GM12878 (cell line): ENCODE data around the gene COL25A1. TPM values are rescaled to one million over a fixed set of nuclear protein-coding genes. Genes with fewer than 3 reads are reported as not detected.
"Not testable (repeated sequence)": the region's sequence is repeated elsewhere in the genome, so short reads cannot be mapped to it uniquely, and the experiment has no call there.

ENCODE experiments used
- ATAC-seq: fragments of 200-7000 bp; cut with Tn5 transposase; 3 replicates; pipeline ENCODE4 v1.9.1; 2020; ENCODE audit warnings: mild to moderate bottlenecking, moderate library complexity
- BruUV-seq: library from RNA; stranded (reverse); fragments of 400-500 nt; replicated peaks from 2 replicates; lab custom pipeline; 2021; lab: Mats Ljungman, UMichigan
- CTCF ChIA-PET: fragments of 300-600 bp; sonication (Branson Sonifier 250); formaldehyde crosslinking; extraction: SDS; loops from one replicate; lab custom pipeline; 2021; ENCODE audit warnings: inconsistent platforms; lab: Yijun Ruan, JAX
- POLR2A ChIA-PET: fragments of 350-600 bp; formaldehyde crosslinking; extraction: SDS; loops from one replicate; lab custom pipeline; 2021; ENCODE audit warnings: inconsistent platforms; lab: Charles Lee
- RAD21 ChIA-PET: fragments of 300-600 bp; sonication (Branson Sonifier 250); formaldehyde crosslinking; loops from one replicate; lab custom pipeline; 2023; ENCODE audit warnings: antibody characterized with exemption; ENCODE audit not compliant: unreplicated experiment; lab: Charles Lee
- SMC1A ChIA-PET: fragments of 300-600 bp; sonication (Branson Sonifier 250); formaldehyde crosslinking; loops from one replicate; lab custom pipeline; 2023; ENCODE audit not compliant: unreplicated experiment, uncharacterized antibody; lab: Charles Lee
- DNase-seq: peaks from one replicate; pipeline ENCODE4 v3.0.0-alpha.2; 2011; ENCODE audit warnings: low read depth, low spot score
- FAIRE-seq: peaks from 3 replicates; lab custom pipeline; 2011; peaks lifted over from hg19 to GRCh38; lab: Jason Lieb, UNC
- H2AFZ ChIP-seq: 2 replicates; pipeline ENCODE4 v1.6.0; 2011; ENCODE audit warnings: low read depth, low read length, control low read depth; ENCODE audit not compliant: control insufficient read depth
- H3K27ac ChIP-seq: 2 replicates; pipeline ENCODE4 v1.5.1; 2011; ENCODE audit warnings: control low read depth; ENCODE audit not compliant: control insufficient read depth, insufficient read depth
- H3K27me3 ChIP-seq, 2 experiments: replicated peaks in 1 of 2; 2 replicates each; pipeline versions ENCODE4 v1.6.0 to v1.6.1; 2011; ENCODE audit warnings: low read length in 1 of 2; ENCODE audit not compliant: control insufficient read depth in 2 of 2, insufficient read depth in 2 of 2
- H3K36me3 ChIP-seq, 2 experiments: 2 replicates each; pipeline ENCODE4 v1.5.1; 2011; ENCODE audit warnings: low read length in 1 of 2; ENCODE audit not compliant: control insufficient read depth in 2 of 2, insufficient read depth in 2 of 2
- H3K4me1 ChIP-seq: 2 replicates; pipeline ENCODE4 v1.6.1; 2011; ENCODE audit warnings: mild to moderate bottlenecking, low read length, moderate library complexity, mixed read lengths; ENCODE audit not compliant: control insufficient read depth, insufficient read depth
- H3K4me2 ChIP-seq: 2 replicates; pipeline ENCODE4 v1.6.0; 2011; ENCODE audit warnings: control low read depth; ENCODE audit not compliant: control insufficient read depth, insufficient read depth
- H3K4me3 ChIP-seq: fragments of 200-600 bp; sonication (generic); 2 replicates; pipeline ENCODE4 v1.5.1; 2016
- H3K79me2 ChIP-seq: 2 replicates; pipeline ENCODE4 v1.6.0; 2011; ENCODE audit warnings: low read length; ENCODE audit not compliant: control insufficient read depth, insufficient read depth
- H3K9ac ChIP-seq: 2 replicates; pipeline ENCODE4 v1.8.0; 2011; ENCODE audit warnings: low read length, control low read depth, mixed read lengths; ENCODE audit not compliant: control insufficient read depth, insufficient read depth
- H3K9me3 ChIP-seq: replicated peaks from 3 replicates; pipeline ENCODE4 v1.5.1; 2011; ENCODE audit warnings: mild to moderate bottlenecking, low read length; ENCODE audit not compliant: control insufficient read depth, insufficient read depth
- H4K20me1 ChIP-seq: 2 replicates; pipeline ENCODE4 v1.6.0; 2011; ENCODE audit not compliant: control insufficient read depth, insufficient read depth
- ATF7 ChIP-seq: fragments of 450-650 bp; IDR thresholded peaks from 2 replicates; pipeline ENCODE4 v1.6.1; 2016; ENCODE audit warnings: low read depth, mild to moderate bottlenecking
- EGR1 ChIP-seq, 2 experiments: IDR thresholded peaks; 1 replicate in 1 of 2; 2 replicates in 1 of 2; pipeline ENCODE4 v1.6.1; 2011 to 2012; ENCODE audit warnings: low read depth in 2 of 2, low read length in 2 of 2, borderline replicate concordance in 1 of 2, mild to moderate bottlenecking in 1 of 2, moderate library complexity in 1 of 2
- HDGF ChIP-seq: fragments of 450-650 bp; IDR thresholded peaks from 2 replicates; pipeline ENCODE4 v1.6.1; 2016; ENCODE audit warnings: antibody characterized with exemption
- IRF3 ChIP-seq: fragments of 450-650 bp; IDR thresholded peaks from 2 replicates; pipeline ENCODE4 v1.6.1; 2014; ENCODE audit warnings: mild to moderate bottlenecking
- RFX5 ChIP-seq: IDR thresholded peaks from 2 replicates; pipeline ENCODE4 v1.6.1; 2011; ENCODE audit warnings: low read depth, low read length, improper control_type of control experiment
- YBX1 ChIP-seq: fragments of 450-650 bp; IDR thresholded peaks from 2 replicates; pipeline ENCODE4 v1.6.1; 2016; ENCODE audit warnings: antibody characterized with exemption
- WGBS: methylation state at CpG from one replicate; pipeline ENCODE4 v1.1.6; 2016; ENCODE audit warnings: low lambda C conversion rate; ENCODE audit not compliant: insufficient replicate concordance, insufficient coverage; ENCODE audit errors: missing lambda C conversion rate; 5-methylcytosine and 5-hydroxymethylcytosine counted together
- in situ Hi-C: fragments of 300-500 bp; cut with MboI; formaldehyde crosslinking; loops from 9 replicates; pipeline ENCODE4 v1.14.3; 2018; ENCODE audit warnings: mixed read lengths
- intact Hi-C: fragments of 100-400 bp; cut with micrococcal nuclease; formaldehyde crosslinking; loops from one replicate; pipeline ENCODE4 v1.14.2; 2022; ENCODE audit not compliant: unreplicated experiment
- polyA plus RNA-seq, 11 experiments: library from polyadenylated mRNA; depleted of rRNA in 4 of 11; unstranded in 6 of 11; stranded (reverse) in 5 of 11; fragments of >200 nt; fragmentation: Nextera tagmentation in 4 of 11; fragmentation: Illumina TruSeq in 1 of 11; extraction: Ambion mirVana in 4 of 11; extraction: Trizol in 1 of 11; gene quantifications; 1 replicate in 1 of 11; 2 replicates in 10 of 11; pipeline versions ENCODE4 v1.2.1 to v1.2.3, GENCODE V29; 2011 to 2016; ENCODE audit warnings: inconsistent platforms in 2 of 11, missing spikeins in 2 of 11, low read depth in 1 of 11
- total RNA-seq, 4 experiments: library from RNA; depleted of rRNA in 3 of 4; stranded (reverse); fragments of >200 nt in 3 of 4; fragmentation: Illumina TruSeq in 1 of 4; extraction: Trizol in 1 of 4; gene quantifications; 2 replicates each; pipeline versions ENCODE4 v1.2.1 to v1.2.3, GENCODE V29; 2013 to 2021
- TF ChIP-seq, protein P1 (sequence below): IDR thresholded peaks from 2 replicates; pipeline ENCODE4 v1.6.1; 2012; ENCODE audit warnings: low read depth, low read length, improper control_type of control experiment

Gene COL25A1
- total and polyA plus RNA-seq, 10 of the 15 experiments (the other 5 are each of a cell fraction or from before 2014, with no cell fraction given): 0.01 to 0.26 (median 0.12) TPM; not detected in 6

DNA sequence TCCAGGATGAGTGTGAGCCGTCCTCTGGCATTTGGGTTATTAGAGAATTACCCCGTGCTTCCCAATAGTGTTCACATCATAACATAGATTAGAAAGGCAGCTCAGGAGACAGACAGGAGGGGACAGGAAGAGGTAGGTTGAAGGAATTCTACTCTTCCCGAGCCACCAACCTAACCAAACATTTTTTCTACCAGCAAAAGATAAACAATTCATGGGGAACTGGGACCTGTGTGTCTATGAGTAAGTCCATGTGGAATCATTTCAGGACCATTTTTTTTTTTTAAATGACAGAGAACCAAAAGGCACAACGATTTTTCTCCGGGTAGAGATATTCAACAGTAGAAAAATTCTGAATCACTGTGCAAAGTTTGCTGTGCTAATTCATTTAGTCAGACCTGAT is 365.4 kb downstream of the COL25A1 start:
- intact Hi-C loops: no loop called here
- BruUV-seq: no TSS peak
- FAIRE-seq: no peak

GRCh38 chr4:108933925-108934324 is 368.5 kb downstream of the COL25A1 start:
- RAD21 ChIA-PET, H3K27me3 ChIP-seq, H3K4me2 ChIP-seq, intact Hi-C loops, H2AFZ ChIP-seq, H3K4me3 ChIP-seq, H3K4me1 ChIP-seq, ATAC-seq, H3K9me3 ChIP-seq, H3K36me3 ChIP-seq, POLR2A ChIA-PET, DNase-seq, FAIRE-seq, BruUV-seq, H4K20me1 ChIP-seq, H3K9ac ChIP-seq, H3K79me2 ChIP-seq, in situ Hi-C loops, H3K27ac ChIP-seq, CTCF ChIA-PET: not testable (repeated sequence)
- WGBS: 76% methylated on average over 4 of the region's 5 CpGs
- SMC1A ChIA-PET: interaction anchor here (0.9 kb wide), 1 partner anchor 92 kb away, joined by 3 read pairs; no protein-coding TSS in a partner anchor

More for the DNA sequence above, 365.4 kb downstream of the COL25A1 start:
- WGBS: 22% methylated on average over 5 of the region's 5 CpGs
- ChIA-PET CTCF (no interaction called here), SMC1A (interaction anchor here (0.6 kb wide), 1 partner anchor 267 kb away, joined by 3 read pairs; no protein-coding TSS in a partner anchor), POLR2A (no interaction called here), RAD21 (no interaction called here)
- Histone ChIP-seq H4K20me1 (no peaks in the 10 kb centered on the region), H3K9ac (no peak overlapping the region), H3K27ac (no peak overlapping the region), H3K79me2 (no peaks in the 10 kb centered on the region), H2AFZ (no peak overlapping the region), H3K9me3 (no peaks in the 10 kb centered on the region), H3K4me1 (no peaks in the 10 kb centered on the region), H3K4me3 (no peak overlapping the region), H3K36me3 (no peaks in the 10 kb centered on the region), H3K27me3 (no peaks in the 10 kb centered on the region; a peak in 1 of 4 replicates), H3K4me2 (no peak overlapping the region)
- DNase-seq (no peak), ATAC-seq (no peak)
- TF ChIP-seq RFX5 (no peak), IRF3 (no peak), HDGF (no peak), EGR1 (IDR thresholded peaks at IDR 0.05; ENCODE audit: borderline replicate concordance in 1 of 2, low read depth in 2 of 2, low read length in 2 of 2) (no peak), ATF7 (no peak), YBX1 (no peak)
- TF ChIP-seq, protein P1, sequence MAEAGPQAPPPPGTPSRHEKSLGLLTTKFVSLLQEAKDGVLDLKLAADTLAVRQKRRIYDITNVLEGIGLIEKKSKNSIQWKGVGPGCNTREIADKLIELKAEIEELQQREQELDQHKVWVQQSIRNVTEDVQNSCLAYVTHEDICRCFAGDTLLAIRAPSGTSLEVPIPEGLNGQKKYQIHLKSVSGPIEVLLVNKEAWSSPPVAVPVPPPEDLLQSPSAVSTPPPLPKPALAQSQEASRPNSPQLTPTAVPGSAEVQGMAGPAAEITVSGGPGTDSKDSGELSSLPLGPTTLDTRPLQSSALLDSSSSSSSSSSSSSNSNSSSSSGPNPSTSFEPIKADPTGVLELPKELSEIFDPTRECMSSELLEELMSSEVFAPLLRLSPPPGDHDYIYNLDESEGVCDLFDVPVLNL: no peak
- in situ Hi-C loops: no loop called here
